Embryonic facial prominence (tissue), 1 donor: ENCODE results near the gene AP1G2.

Experiments
- DNase-seq: peaks from one replicate; pipeline ENCODE4 v3.0.0-alpha.2; 2016; ENCODE audit errors: extremely low spot score

Gene AP1G2

DNA sequence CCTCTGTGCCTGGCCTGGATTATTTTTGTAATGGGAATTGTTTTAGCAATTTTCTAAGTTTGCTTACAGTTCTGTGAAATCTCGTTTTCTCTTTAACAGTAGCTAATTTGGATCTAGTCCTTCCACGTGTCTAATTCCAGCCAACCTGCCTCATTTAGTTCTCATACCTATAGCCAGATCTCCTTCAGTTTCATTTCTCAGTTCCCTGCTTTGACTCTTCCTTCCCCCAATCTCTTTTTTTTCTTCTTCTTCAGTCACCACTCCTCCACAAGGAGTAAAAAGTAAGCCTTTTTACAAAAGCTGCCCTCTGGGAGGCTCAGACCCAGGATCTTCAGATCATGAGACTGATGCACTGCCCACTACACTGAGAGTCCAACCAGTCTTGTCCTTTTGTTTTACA lies 10.1 kb downstream of the AP1G2 start:
- DNase-seq, result no peak

DNA sequence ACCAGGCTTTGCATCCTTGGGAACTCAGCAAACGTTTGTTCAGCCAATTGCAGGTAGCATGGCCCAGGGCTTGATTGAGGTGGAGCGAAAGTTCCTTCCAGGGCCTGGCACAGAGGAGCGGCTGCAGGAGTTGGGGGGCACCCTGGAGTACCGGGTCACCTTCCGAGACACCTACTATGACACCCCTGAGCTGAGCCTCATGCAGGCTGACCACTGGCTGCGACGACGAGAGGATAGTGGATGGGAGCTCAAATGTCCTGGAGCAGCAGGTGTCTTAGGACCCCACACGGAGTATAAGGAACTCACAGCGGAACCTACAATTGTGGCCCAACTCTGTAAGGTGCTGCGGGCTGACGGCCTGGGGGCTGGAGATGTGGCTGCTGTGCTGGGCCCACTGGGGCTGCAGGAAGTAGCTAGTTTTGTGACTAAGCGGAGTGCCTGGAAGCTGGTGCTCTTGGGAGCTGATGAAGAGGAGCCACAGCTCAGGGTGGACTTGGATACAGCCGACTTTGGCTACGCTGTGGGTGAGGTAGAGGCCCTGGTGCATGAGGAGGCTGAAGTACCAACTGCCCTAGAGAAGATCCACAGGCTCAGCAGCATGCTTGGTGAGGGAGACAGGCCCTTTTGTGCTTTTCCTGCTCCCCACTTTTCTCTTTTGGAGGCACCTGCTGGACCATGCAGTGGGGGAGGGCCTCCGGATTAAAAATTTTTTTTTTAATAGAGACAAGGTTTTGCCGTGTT lies 10.7 kb downstream of the AP1G2 start:
- DNase-seq, result no peak

GRCh38 chr14:23555882-23556699 lies 11.5 kb downstream of the AP1G2 start, which contains the start of gene THTPA:
Gene THTPA (plus strand): TSS chr14:23556271. CDS start chr14:23556758, 487 bp downstream.
- no peak for DNase-seq

DNA sequence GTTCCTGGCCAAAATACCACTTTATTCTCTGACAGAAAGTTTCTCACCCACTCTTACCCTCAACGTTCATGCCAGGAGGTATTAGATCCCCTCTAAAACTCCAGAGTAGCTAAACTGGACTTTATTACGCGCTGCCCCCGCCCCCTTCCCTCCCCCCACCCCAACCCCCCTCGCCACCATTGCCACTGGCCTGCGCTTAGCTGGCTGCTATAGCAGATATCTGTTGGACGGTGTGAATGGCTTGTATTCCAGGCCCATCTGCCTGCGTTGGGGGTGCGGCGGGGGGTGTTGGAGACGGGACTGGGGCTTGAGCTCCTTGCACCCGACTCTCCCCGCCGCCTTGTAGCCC lies 12.1 kb downstream of the AP1G2 start:
- DNase-seq, result no peak

DNA sequence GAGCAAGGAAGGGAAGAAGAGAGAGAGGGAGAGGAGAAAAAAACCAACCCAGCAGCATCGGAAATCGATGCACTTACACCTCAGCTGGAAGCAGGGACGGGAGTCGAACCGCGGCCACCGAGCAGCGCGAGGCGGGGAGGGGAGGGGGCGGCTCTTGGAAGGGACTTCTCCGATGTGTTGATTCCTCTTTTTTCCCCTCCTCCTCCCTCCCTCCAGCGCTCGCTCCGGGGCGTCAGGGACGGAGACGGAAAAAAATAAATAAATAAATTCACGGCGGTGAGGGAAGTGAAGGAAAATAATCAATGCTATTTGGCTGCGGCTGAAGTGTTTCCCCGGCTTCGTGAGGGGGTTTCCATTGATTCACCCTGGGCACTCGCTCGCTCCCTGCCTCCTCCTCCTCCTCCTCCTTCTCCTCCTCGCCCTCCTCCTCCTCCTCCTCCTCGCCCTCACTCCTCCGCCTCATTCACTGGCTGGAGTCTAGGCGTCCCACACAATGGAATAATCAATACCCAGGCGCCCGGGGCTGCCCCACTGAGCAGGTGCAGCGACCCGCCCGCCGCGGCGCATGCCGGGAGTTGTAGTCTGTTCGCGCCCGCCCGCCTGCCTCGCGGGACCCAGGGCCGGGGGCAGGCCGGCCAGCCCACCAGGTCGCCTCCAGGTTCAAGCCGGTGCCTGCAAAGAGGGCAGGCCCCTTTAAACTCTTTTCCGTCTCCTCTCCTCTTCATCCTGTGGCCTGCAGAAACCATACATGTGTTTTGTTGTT lies 16.1 kb downstream of the AP1G2 start, which contains the start of gene ZFHX2:
Gene ZFHX2 (minus strand): TSS at position 500 of the 763 bp plus-strand sequence. CDS start 16,440 bp downstream, outside the sequence.
- DNase-seq, result no peak

GRCh38 chr14:23550812-23551265 lies 16.8 kb downstream of the AP1G2 start:
- DNase-seq, result no peak

DNA sequence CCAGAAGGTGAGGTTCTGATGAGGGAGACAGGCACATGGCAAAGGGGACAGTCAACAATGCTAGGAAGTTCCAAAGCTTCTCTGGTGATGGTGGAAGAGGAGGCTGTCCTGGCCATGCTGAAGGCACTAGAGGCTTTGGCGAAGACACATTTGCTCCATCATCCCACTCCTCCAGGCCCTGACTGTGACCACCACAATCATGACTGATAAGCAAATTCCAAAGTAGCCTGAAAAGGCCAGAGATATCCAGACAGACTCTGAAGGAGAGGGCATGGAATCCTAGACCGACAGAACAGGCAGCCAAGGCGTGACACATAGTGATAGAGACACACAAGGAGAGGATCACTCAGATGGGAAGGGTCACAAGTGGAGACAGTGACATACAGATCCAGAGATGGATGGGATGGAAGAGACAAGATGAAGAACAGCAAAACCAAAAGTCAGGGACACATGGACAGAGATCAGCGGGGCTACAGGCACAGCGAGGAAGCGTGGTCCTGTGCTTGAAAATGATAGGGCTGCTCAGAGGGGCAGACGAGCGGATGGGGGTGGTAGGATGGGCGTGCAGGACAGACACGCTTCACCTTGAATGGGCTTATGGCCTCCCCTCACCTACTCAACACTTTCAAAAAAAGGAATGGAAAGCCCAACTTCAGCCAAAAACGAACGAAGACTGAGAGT lies 17.3 kb downstream of the AP1G2 start:
- DNase-seq, result no peak

DNA sequence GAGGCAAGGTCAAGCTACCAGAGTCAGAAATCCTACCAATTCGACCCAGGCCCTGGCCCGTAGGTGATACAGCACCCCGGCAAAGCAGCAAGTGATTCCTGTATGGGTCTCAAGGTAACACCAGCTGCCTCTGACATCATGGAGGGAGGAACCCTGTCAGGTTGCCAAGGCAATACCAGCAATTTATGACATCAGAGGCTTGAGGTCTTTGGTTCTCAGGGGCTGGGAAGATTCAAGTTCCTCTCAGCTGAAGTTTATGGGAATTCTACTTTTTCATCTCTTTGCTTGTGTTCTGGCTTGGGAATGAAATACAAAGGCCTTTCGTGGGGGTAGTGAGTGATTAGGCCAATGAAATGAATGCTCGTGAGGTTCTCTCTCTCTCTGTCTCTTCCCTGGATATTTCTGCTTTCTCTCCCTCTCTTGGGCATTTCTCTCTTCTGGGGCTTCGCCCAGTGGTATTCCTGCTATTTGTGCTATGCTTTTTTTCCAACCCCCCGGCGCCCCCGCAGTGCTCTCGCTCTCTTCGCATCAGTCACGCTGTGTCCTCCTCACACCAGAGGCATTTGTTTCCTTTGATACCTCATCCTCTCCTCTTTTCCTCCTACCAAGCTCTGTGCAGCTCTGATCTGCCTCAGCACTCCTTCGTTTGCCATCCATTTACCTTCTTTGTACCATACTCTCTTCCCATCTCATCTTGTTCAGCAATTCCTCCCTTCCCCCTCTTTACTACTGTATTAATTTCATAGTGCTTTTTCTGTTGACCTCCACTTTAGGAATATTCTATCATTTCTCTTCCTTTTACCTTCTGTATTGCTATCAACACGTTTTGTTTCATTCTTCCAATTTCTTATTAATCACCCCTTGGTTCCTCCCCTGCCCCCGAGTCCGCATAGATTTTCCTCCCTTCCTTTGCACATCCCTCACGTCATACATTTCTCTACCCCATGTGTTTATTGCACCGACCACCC lies 19.0 kb downstream of the AP1G2 start:
- no peak for DNase-seq

DNA sequence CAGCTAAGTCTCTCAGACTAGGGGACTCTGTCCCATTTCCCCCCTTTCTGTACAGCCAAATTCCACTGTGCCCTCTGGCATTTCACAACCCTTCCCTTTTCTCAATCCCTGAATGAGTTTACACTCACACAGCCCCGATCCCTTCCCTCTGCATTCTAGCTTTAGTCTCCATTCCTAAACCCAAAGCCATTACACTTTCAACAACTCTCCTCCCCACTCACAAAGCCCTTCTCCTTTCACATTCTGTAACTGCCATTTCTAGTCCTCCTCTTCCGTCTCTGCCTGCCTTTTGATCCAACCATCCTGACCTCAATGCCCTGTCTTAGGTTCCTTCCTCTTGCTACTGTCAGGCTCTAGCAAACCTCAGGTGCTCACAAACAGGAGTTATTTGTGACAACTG lies 19.7 kb downstream of the AP1G2 start:
- DNase-seq, result no peak

DNA sequence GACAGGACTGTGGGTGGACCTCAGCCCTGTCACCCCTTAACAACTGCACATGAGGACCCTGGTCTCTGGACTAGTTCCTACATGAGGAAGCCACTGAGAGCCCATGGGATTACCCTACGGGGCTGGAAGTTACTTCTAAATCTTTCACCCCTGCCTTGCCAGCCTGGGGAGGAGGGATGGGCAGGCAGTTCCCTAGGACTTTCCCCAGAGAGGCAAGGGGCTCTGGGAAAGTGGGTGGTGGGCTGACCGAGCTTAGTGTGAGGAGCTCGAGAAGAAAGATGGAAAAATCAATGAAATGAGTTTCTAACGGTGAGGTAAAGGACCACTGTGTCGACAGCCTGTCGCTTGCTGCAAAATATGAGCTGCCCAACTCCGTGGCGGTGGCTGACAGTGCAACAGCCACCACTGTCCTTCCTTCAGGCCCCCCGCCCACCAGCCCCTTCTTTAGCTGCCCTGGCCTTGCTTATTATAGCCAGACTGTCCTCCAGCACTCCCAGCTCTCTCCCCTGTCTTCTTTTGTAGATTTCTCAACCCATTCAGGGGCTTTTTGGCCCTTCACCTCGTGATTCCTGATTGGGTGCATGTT lies 21.0 kb downstream of the AP1G2 start:
- no peak for DNase-seq

DNA sequence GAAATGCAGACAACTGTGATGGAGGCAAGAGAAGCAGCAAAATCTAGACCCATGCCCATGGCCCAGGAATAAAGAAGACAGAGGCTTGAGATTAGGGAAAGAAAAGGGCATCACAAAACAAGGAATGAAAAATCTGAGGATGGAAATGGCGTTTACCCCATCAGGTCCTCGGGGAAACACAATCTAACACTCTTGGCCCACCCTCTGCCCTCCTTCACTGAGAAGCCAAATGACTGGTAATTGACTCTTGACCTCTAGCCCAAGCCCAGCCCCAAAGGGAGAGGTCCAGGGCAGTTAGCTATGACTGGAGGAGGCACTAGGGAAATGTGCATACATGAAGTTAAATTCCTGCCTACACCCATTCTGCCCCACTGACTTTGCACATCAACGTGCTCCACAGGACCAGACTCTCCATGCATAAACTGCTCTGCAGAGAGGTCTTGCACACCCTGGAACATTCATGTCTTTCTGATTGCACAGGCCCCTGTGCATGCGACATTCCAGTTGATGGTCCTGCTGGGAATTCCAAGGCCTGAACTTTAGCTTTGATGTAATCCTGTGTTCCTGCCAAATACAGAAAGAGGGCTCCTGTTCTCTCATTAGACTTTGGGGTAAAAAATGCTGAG lies 21.7 kb downstream of the AP1G2 start:
- DNase-seq, result no peak

GRCh38 chr14:23544511-23545447 lies 22.8 kb downstream of the AP1G2 start:
- no peak for DNase-seq

DNA sequence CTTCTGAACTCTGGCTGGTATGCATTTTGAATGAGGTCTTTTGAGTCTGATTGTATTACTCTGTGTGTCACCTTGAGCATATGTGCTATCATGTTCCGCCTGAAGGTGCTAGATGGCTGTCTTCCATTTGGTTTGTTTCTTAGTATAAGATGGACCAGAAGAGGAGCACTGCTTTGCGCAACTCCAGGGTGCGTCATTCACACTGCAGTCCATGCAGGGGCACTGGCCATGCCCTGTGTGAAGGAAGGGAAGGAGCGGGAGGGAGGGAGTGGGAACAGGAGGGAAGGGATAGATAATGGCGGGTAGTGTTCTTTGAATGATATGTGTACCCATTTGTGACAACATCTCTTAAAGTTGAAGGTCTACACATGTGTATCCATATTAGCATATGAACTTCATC lies 24.2 kb downstream of the AP1G2 start:
- DNase-seq, result no peak

GRCh38 chr14:23542261-23542660 lies 25.3 kb downstream of the AP1G2 start:
- DNase-seq, result no peak

- DNase-seq, result no peak
Observed at GRCh38 chr14:23540141-23540469, 27.5 kb downstream of the AP1G2 start.

DNA sequence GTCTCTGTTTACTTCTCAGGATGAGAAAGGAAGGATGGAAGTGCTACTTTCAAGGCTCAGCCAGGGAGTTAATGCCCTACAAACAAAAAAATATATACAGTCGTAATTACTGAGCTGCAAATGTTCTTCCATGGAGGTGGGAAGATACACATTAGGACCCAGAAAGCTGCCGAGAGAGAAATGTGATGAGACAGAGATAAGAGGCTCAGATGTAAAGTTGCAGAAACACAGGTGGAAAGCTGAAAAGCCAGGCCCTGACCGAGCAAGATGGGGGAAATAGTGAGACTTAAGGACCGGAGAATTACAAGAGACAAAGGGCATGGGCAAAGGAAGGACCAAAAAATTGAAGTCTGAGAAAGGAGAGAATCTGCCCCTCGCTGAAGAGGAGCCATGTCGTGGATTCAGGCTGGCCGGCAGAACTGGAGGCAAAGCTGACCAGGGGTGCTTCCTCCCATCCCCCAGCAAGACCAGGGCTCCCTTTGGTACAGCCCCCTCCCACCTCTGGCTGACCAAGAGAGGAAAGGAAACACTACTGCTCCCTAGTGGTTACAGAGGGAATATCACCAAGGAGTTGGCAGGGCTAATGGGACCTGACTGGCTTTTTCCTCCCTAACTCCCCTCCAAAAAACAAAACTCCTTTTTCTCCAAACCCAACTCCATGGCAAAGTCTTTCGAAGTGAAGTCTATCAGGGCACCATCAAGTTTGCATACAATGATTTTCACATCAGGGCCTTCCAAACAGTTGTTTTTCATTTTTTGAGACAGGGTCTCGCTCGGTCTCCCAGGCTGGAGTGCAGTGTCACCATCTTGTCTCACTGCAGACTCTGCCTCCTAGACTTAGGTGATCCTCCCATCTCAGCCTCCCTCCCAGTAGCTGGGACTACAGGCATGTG lies 28.1 kb downstream of the AP1G2 start:
- no peak for DNase-seq

- no peak for DNase-seq
Observed at GRCh38 chr14:23538785-23539184, 28.8 kb downstream of the AP1G2 start.
